ENCODE data around the gene GABRA5. TPM values are rescaled to one million over a fixed set of nuclear protein-coding genes. Genes with fewer than 3 reads are reported as not detected.
A peak's percentile ranks its signal among the peaks of the same experiment; 100 is the strongest.

GABRA5 gene
- total RNA-seq, 1 experiment from 2014 or later: 4.9 TPM

GRCh38 chr15:26967719-26968269 is 100.9 kb downstream of the GABRA5 start:
- Histone ChIP-seq H4K20me1 (ENCODE audit: control insufficient read depth, insufficient read depth, insufficient read length) (no peaks in the 10 kb centered on the region), H3K14ac (ENCODE audit: insufficient read depth, low read length) (peak overlapping the region; percentile 72), H3K23ac (ENCODE audit: insufficient read length, low read depth, low read length) (no peak overlapping the region), H3K23me2 (ENCODE audit: insufficient read length, low read depth, low read length, poor library complexity, severe bottlenecking) (peaks cover 12% of the 10 kb centered on the region), H2AFZ (ENCODE audit: low read length) (peak overlapping the region; percentile 69), H3K56ac (ENCODE audit: insufficient read length, low read depth, low read length) (no peak overlapping the region), H3K4ac (ENCODE audit: low read depth, low read length) (no peak overlapping the region), H3K27me3 (ENCODE audit: insufficient read depth, low read length) (peaks cover 23% of the 10 kb centered on the region), H2BK5ac (ENCODE audit: insufficient read length, low read length) (no peak overlapping the region), H3K9me3 (ENCODE audit: control insufficient read depth, low read depth, low read length) (no peaks in the 10 kb centered on the region), H3K18ac (ENCODE audit: insufficient read length, low read depth, low read length) (no peak overlapping the region), H2BK15ac (ENCODE audit: low read depth, low read length) (no peak overlapping the region), H3K27ac (ENCODE audit: insufficient read length, low read depth, low read length) (no peak overlapping the region), H4K5ac (ENCODE audit: insufficient read length, low read depth, low read length) (no peak overlapping the region), H3K9ac (ENCODE audit: extremely low read depth, insufficient read length, low read length) (peak overlapping the region; percentile 59), H3T11ph (ENCODE audit: low read length) (no peak overlapping the region), H3K4me2 (ENCODE audit: insufficient read depth, insufficient read length, low read length) (peak overlapping the region; percentile 75), H2BK120ac (ENCODE audit: low read depth, low read length, poor library complexity, severe bottlenecking) (no peak overlapping the region), H4K8ac (replicated peaks; ENCODE audit: insufficient read length, low read depth, low read length) (no peak overlapping the region), H4K91ac (ENCODE audit: insufficient read length, low read depth, low read length) (no peak overlapping the region), H3K79me1 (ENCODE audit: insufficient read depth, low read depth, low read length, poor library complexity, severe bottlenecking) (no peaks in the 10 kb centered on the region), H2BK12ac (ENCODE audit: insufficient read length, low read depth, low read length) (no peak overlapping the region), H3K79me2 (ENCODE audit: insufficient read depth, low read length) (no peaks in the 10 kb centered on the region), H2BK20ac (ENCODE audit: low read depth, low read length, poor library complexity, severe bottlenecking) (no peak overlapping the region), H2AK5ac (ENCODE audit: insufficient read length, low read length) (no peak overlapping the region), H3K4me1 (ENCODE audit: insufficient read depth, low read length) (no peaks in the 10 kb centered on the region; the same call in 1 of the 2 replicates)
- WGBS (ENCODE audit: extremely low coverage, insufficient read length, low lambda C conversion rate): no CpG with 5 or more reads among the region's 48 CpGs
- peak; percentile 81 for DNase-seq
- Mint-ChIP-seq H3K9me3 (peaks cover 0 to 2% of the 10 kb centered on the region in 2 experiments; a peak in 1 of 5 replicates), H3K4me1 (peaks cover 10 to 11% of the 10 kb centered on the region in 2 experiments; a peak in 3 of 4 replicates), H3K36me3 (ENCODE audit: insufficient read depth in 1 of 3, low read depth in 3 of 3) (no peaks in the 10 kb centered on the region), H3K4me3 (peak overlapping the region; percentile 77 to 84), H3K27ac (no peak overlapping the region), H3K27me3 (ENCODE audit: low read depth) (peaks cover 84% of the 10 kb centered on the region)
- TF ChIP-seq CTCF (conservative IDR thresholded peaks at IDR 0.05): no peak
